CD4-positive, alpha-beta T cell treated with Interleukin-15 for 4 hours (primary cell): ENCODE data around the gene PI4KB.

ENCODE experiments used
- DNase-seq: peaks from one replicate; pipeline ENCODE4 v3.0.0-alpha.2; 2020; ENCODE audit warnings: low spot score

Gene PI4KB

GRCh38 chr1:151346082-151346768 lies 19.0 kb upstream of the PI4KB start:
- DNase-seq: no peak

GRCh38 chr1:151344291-151344690 lies 17.1 kb upstream of the PI4KB start:
- no peak for DNase-seq

DNA sequence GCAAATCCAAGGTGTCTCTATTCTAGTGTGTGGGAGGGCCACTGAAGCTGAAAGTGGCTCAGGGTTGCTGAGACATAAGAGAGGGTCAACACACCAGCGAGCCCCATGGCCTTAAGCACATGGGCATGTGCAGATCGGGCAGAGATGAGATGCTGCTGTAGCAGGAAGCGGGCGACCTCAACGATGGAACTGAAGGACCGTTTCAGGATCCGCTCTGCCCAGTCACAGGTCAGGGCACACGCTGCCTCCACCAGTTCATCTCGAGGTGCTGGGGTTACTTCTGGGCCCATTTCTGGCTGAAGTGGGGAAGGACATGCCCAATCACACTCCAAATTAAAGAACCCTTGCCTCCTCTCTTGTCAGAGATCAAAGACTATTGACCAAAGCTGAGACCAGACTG lies 16.4 kb upstream of the PI4KB start:
- DNase-seq: no peak

DNA sequence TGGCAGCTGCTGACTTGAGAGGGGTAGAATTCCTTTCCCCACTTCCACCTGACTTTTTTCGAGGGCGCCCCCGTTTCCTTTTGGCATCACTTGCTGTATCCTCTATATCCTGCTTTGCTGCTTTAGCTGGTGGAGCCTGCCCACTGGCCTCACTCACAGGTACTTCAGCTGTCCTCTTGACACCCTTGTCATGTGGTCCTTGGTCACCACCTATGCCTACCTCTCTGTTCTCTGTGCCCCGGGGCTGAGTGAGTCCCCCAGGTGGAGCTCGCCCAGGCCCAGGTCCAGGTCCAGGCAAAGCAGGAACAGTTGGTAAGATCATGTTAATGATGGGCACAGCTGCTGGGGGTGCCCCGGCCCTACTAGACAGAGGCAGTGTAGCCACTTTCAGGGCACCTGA lies 15.4 kb upstream of the PI4KB start:
- DNase-seq: no peak

GRCh38 chr1:151342021-151342420 lies 14.8 kb upstream of the PI4KB start:
- no peak for DNase-seq

DNA sequence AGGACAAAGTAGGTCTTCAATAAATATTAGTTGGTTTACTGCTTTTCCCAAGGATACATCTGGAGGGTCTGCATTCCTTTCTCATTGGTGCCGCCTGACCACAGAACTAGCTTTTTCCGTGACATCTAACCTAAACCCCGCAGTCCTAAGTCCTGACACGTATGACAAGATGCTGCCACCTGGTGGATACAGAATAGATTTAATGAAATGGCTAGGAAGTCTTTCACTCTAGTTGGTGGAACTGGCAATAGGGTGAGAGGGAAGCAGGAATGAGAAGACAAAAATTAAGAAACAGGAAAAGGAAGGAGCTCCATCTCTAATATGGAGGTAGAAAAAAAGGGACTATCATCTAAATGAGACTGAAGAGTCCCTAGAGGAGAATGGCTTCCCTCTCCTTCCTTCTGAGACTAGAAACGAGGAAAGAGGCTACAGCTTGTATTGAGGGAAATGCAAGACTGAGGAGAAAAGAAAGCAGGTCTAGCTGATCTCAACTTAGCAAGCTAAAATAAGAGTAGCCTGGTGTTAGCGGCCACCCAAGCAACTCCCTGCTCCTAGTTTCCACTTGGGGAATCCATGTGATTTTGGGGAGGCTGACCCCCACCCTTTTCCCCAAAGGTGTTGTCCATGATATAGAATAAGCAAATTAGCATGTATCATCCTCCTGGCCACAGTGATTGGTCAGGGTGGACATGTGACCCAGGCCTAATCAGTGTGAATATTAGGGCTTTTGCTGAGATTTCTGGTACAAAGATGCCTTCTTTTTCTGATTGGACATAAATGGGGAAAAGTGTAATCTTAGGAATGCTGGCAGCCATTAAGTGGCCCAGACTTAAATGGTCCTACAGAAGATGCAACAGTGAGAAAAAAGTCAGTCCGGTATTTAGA lies 13.9 kb upstream of the PI4KB start:
- peak; percentile 76 for DNase-seq

GRCh38 chr1:151336556-151336955 lies 9.3 kb upstream of the PI4KB start:
- DNase-seq: no peak

- no peak for DNase-seq
Measured at GRCh38 chr1:151334822-151335221, 7.6 kb upstream of the PI4KB start.

DNA sequence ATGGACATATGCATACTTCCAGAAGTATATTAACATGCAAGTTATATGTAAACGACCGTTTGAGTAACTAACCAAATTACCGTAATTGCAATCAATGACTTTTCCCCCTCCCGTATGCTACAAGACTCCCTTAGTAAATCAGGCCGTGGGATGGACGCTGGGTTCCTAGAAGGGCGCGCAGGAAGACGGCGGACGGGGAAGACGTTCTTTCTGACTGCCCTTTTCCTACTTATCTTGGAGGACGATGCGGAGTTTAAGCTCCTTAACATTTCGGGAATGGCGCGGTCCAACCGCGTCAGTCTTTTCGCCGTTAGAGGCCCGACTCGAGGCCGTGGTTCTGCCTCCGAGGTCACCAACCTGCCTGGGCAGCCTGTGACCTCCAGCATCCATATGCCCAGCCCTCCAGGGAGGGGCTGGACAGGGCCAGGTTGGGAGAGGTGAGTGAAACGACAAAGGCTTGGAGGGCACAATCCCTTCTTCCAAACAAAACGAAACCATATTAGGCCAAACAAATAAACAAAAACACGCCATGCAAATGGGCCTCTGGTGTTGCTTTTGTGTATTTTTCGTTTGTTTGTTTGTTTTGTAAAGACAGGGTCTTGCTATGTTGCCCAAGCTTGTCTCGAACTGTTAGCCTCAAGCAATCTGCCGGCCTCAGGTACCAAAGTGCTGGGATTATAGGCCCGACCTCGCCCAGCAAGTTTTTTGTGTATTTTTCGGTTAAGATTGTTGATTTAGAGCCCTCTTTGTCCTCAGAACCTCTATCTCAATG lies 873 bp upstream of the PI4KB start:
- no peak for DNase-seq

GRCh38 chr1:151326619-151327222 lies 495 bp downstream of the PI4KB start:
- DNase-seq: peak; percentile 67

GRCh38 chr1:151325646-151326429 lies 1.4 kb downstream of the PI4KB start:
- no peak for DNase-seq

- no peak for DNase-seq
Measured at GRCh38 chr1:151325231-151325630, 2.0 kb downstream of the PI4KB start.

DNA sequence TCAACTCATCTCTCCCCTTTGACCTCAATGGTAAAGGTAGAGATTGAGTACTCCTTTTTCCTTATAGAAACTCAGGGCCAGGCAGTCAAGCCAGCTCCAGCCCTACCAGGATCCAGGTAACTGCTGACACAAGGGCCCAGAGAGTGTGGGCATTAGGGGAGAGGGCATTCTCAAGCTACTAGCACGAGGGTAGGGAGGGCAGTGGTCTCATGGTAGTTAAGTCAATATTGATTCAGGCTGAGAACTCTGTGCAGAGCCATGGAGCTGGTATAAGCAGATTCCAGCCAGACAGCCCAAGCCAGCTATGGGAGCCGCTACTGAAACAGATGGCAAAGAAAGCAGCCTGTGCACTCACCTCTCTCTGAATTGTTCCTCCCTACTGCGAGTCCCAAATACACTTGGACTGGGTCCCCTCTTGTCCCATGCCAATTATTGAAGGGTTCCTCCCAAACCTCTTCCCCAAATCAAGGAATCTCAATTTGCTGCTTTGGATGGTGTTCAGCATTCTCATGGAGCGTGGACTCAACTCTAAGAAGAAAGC lies 2.8 kb downstream of the PI4KB start:
- DNase-seq: no peak

- no peak for DNase-seq
Measured at GRCh38 chr1:151318975-151319374, 8.2 kb downstream of the PI4KB start.

- no peak for DNase-seq
Measured at GRCh38 chr1:151315565-151316235, 11.5 kb downstream of the PI4KB start.

DNA sequence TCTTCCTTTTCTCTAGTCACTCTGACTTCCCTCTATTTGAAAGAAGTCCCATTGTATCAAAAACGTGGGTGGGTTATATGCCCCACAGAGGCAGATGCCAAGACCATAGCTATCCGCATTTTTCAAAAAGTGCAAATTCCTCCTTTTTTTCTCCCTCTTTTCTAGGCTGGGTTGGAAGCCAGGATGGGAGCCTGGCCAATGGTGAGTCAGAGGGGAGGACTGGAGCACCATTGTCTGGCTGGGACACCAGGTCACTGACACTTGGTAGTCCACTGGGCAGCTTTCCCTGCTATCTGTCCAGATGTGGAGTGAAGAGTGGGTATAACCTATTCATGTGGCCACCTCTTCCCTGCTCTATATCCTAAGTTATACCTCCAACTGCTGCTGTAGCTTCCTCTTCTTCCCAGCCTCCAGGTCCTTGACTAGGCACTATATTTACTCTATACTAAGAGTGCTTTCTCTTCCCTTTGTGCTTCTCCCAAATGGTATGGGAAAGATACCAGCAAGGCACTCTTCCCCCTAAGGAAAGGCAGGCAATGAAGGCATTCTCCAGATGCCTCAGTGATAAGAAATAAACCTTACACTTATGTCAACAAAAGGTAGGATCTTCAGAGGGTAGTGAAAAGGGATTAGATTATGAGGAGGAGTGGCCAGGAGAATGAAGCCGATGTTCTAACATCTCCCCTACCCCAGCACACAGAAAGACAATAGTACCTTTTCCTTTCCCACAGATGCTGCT lies 12.9 kb downstream of the PI4KB start:
- no peak for DNase-seq

- no peak for DNase-seq
Measured at GRCh38 chr1:151313501-151313900, 13.7 kb downstream of the PI4KB start.

DNA sequence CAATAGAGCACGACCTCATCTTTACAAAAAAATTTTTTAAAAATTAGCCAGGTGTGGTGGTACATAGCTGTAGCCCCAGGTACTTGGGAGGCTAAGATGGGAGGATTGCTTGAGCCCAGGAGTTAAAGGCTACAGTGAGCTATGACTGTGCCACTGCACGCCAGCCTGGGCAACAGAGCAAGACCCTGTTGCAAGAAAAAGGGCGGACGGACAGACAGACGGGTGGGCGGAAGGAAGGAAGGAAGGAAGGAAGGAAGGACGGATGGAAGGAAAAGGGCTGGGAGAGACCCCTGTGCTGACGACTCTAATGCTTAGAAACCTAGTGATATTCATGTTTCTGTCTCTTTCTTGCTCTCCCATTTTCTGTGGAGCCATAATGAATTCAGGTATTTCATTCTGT lies 14.4 kb downstream of the PI4KB start:
- no peak for DNase-seq

GRCh38 chr1:151312411-151312810 lies 14.8 kb downstream of the PI4KB start:
- DNase-seq: no peak
